OCI-LY7 (cell line): Measurements from ENCODE around the gene BUB3. TPM values are rescaled to one million over a fixed set of nuclear protein-coding genes. Genes with fewer than 3 reads are reported as not detected.

Source experiments
- BruUV-seq: library from RNA; stranded (reverse); fragments of 400-500 nt; replicated peaks from 2 replicates; lab custom pipeline; 2021; lab: Mats Ljungman, UMichigan
- CTCF ChIA-PET: fragments of 300-600 bp; sonication (Branson Sonifier 250); formaldehyde crosslinking; loops from one replicate; lab custom pipeline; 2022; ENCODE audit warnings: antibody characterized with exemption; ENCODE audit not compliant: unreplicated experiment; lab: Charles Lee
- POLR2A ChIA-PET: fragments of 300-600 bp; sonication (Branson Sonifier 250); formaldehyde crosslinking; loops from one replicate; lab custom pipeline; 2022; ENCODE audit warnings: antibody characterized with exemption; lab: Charles Lee
- DNase-seq: peaks from one replicate; pipeline ENCODE4 v3.0.0-alpha.2; 2015; ENCODE audit warnings: low spot score
- H2AFZ ChIP-seq: fragments of 200-600 bp; sonication (generic), shearing (Covaris generic); 2 replicates; pipeline ENCODE4 v1.6.1; 2014; ENCODE audit warnings: mild to moderate bottlenecking, antibody characterized with exemption, low read length, moderate library complexity
- H3K27ac ChIP-seq: fragments of 200-600 bp; sonication (generic); 2 replicates; pipeline ENCODE4 v1.5.1; 2014; ENCODE audit warnings: mixed run types, low read depth, mild to moderate bottlenecking, moderate library complexity, low read length, inconsistent platforms; ENCODE audit not compliant: poor library complexity, severe bottlenecking
- H3K36me3 ChIP-seq: fragments of 200-600 bp; sonication (generic); 2 replicates; pipeline ENCODE4 v1.6.1; 2014; ENCODE audit warnings: mild to moderate bottlenecking, antibody characterized with exemption, low read length, moderate library complexity, mixed read lengths; ENCODE audit not compliant: insufficient read depth
- H3K4me1 ChIP-seq: fragments of 200-600 bp; sonication (generic); 2 replicates; pipeline ENCODE4 v1.5.1; 2014; ENCODE audit warnings: mild to moderate bottlenecking, low read length; ENCODE audit not compliant: insufficient read depth, poor library complexity, severe bottlenecking
- H3K4me2 ChIP-seq: fragments of 200-600 bp; sonication (generic); 2 replicates; pipeline ENCODE4 v1.6.1; 2014; ENCODE audit warnings: mild to moderate bottlenecking, low read length
- H3K4me3 ChIP-seq: fragments of 200-600 bp; sonication (generic); 2 replicates; pipeline ENCODE4 v1.5.1; 2014; ENCODE audit warnings: mild to moderate bottlenecking, low read depth, low read length; ENCODE audit not compliant: poor library complexity, severe bottlenecking
- H3K79me2 ChIP-seq: fragments of 200-600 bp; sonication (generic); 2 replicates; pipeline ENCODE4 v1.6.1; 2016; ENCODE audit warnings: low read depth, mild to moderate bottlenecking, low read length, moderate library complexity, mixed read lengths; ENCODE audit not compliant: insufficient read depth
- H3K9me2 ChIP-seq: fragments of 200-600 bp; sonication (generic); 2 replicates; pipeline ENCODE4 v1.6.1; 2016; ENCODE audit warnings: mild to moderate bottlenecking, low read length, mixed read lengths; ENCODE audit not compliant: insufficient read depth
- H3K9me3 ChIP-seq: fragments of 200-600 bp; sonication (generic); 2 replicates; pipeline ENCODE4 v1.6.1; 2014; ENCODE audit warnings: mild to moderate bottlenecking, mixed run types, low read length, mixed read lengths
- H4K20me1 ChIP-seq: fragments of 200-600 bp; sonication (generic); 2 replicates; pipeline ENCODE4 v1.6.1; 2014; ENCODE audit warnings: mild to moderate bottlenecking, antibody characterized with exemption, low read length, moderate library complexity, mixed read lengths; ENCODE audit not compliant: insufficient read depth
- EZH2phosphoT487 ChIP-seq: fragments of 200-600 bp; sonication (generic); IDR thresholded peaks from 2 replicates; pipeline ENCODE4 v1.6.1; 2018; ENCODE audit warnings: low read depth, borderline replicate concordance, mild to moderate bottlenecking, mixed run types, antibody characterized with exemption, low read length, moderate library complexity, mixed read lengths
- intact Hi-C: fragments of 100-400 bp; cut with micrococcal nuclease; formaldehyde crosslinking; loops from one replicate; pipeline ENCODE4 v1.10.0; 2022; ENCODE audit not compliant: unreplicated experiment
- total RNA-seq, 2 experiments: library from RNA; depleted of rRNA in 1 of 2; stranded (reverse); fragments of >200 nt in 1 of 2; shearing (Covaris generic) in 1 of 2; gene quantifications; 2 replicates each; pipeline ENCODE4 v1.2.3, GENCODE V29; 2014 to 2022
- TF ChIP-seq, protein P1 (sequence below): fragments of 200-600 bp; sonication (generic); conservative IDR thresholded peaks from 2 replicates; pipeline ENCODE4 v1.5.1; 2014; ENCODE audit warnings: mild to moderate bottlenecking, antibody characterized with exemption, low read length, moderate library complexity, mixed read lengths

BUB3 gene
- total RNA-seq, 2 experiments from 2014 or later = 312 to 526 TPM

DNA sequence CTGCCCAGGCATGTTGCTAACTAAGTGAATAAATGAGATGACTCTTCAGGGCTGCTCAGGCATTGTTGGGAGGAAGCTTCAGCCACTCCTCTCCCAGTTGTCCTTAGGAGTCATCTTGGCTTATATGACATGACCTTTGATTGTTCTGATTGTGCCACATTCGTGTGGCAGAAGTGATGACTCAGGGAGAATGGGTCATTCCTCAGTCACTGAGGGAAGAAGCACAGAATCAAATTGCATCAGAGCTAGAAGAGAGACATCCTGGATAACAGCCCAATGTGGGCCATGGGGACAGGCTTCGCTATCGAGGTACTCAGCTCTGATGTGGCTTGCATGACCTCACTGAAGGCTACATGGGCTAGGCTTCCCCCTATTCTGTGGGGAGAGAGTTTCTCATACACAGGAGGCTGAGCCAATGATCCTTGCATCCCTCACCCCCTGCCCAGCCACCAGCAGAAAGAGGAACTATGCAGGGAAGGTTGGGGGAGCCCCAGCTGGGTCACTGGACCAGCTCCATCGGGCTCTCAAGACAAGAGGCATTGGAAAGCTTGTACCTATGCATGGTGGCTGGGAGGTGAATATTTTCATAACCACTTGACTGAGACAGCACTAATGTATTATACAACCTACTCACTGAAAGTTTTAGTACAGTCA is 24.5 kb upstream of the BUB3 start:
- Histone ChIP-seq H3K9me3 (no peaks in the 10 kb centered on the region), H3K4me3 (no peak overlapping the region), H3K4me2 (no peak overlapping the region), H3K9me2 (no peaks in the 10 kb centered on the region), H4K20me1 (no peaks in the 10 kb centered on the region), H2AFZ (no peak overlapping the region), H3K27ac (no peak overlapping the region), H3K79me2 (no peaks in the 10 kb centered on the region), H3K4me1 (no peaks in the 10 kb centered on the region), H3K36me3 (no peaks in the 10 kb centered on the region)
- no TSS peak for BruUV-seq
- TF ChIP-seq, protein P1, sequence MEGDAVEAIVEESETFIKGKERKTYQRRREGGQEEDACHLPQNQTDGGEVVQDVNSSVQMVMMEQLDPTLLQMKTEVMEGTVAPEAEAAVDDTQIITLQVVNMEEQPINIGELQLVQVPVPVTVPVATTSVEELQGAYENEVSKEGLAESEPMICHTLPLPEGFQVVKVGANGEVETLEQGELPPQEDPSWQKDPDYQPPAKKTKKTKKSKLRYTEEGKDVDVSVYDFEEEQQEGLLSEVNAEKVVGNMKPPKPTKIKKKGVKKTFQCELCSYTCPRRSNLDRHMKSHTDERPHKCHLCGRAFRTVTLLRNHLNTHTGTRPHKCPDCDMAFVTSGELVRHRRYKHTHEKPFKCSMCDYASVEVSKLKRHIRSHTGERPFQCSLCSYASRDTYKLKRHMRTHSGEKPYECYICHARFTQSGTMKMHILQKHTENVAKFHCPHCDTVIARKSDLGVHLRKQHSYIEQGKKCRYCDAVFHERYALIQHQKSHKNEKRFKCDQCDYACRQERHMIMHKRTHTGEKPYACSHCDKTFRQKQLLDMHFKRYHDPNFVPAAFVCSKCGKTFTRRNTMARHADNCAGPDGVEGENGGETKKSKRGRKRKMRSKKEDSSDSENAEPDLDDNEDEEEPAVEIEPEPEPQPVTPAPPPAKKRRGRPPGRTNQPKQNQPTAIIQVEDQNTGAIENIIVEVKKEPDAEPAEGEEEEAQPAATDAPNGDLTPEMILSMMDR = no peak
- no peak for TF ChIP-seq EZH2phosphoT487
- POLR2A ChIA-PET = interaction anchor here (0.8 kb wide), 1 partner anchor 357 kb away, joined by 3 read pairs; no protein-coding TSS in a partner anchor
- intact Hi-C loops = loop anchor here (5.0 to 10.0 kb wide), 2 partner anchors 87 to 845 kb away; no protein-coding TSS in a partner anchor
- no peak for DNase-seq
- CTCF ChIA-PET = no interaction called here

DNA sequence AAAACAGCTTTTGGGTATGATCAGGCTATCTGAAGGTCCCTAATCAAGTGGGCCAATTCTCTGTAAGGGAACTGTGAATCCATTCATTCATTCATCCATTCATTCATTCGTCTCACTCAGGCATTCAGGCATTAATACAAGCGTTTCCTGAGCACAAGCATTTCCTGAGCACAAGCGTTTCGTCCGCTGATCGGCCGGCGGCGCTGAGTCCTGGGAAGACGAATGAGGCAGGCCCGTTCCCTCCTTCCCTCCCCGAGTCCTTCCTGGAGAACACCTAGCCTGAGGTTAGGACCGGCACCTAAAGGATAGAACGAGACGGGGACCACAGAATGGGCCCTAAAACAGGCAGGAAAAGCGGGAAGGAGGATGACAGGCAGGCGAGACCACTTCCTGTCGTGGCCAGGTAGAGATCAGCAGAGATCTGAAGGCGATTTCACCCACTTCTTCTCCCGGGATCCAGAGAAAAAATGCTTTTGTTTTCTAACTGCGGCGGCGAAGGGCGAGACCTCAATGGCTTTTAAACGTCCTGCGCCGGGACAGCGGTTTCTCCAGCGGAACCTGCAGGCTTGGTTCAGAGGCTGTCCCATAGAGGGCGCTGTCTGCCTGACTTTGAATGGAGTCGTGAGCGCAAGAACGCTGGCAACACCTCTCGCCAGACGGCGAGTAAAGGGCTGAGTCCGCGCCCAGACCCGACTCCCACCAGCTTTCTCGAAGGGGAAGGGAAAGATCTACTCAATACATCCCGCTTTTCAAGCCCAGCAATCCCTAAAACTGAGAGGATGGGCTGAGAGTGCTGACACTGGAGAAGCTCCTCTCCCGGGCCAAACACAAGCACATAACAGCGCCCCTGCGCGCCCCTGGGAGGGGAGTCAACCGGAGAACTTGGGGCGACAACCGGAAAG is 21.4 kb upstream of the BUB3 start:
- no peaks in the 10 kb centered on the region for H3K9me3 ChIP-seq
- POLR2A ChIA-PET = no interaction called here
- no peaks in the 10 kb centered on the region for H4K20me1 ChIP-seq
- no peak overlapping the region for H2AFZ ChIP-seq
- H3K79me2 ChIP-seq = no peaks in the 10 kb centered on the region
- peak; percentile 45 for DNase-seq
- no peak overlapping the region for H3K4me2 ChIP-seq
- H3K4me1 ChIP-seq = no peaks in the 10 kb centered on the region
- no peak overlapping the region for H3K27ac ChIP-seq
- H3K9me2 ChIP-seq = no peaks in the 10 kb centered on the region
- no peaks in the 10 kb centered on the region for H3K36me3 ChIP-seq
- intact Hi-C loops = loop anchor here (2.0 to 10.0 kb wide), 4 partner anchors 91 to 842 kb away; no protein-coding TSS in a partner anchor
- TF ChIP-seq EZH2phosphoT487 = no peak
- TF ChIP-seq, protein P1 = peak; percentile 84
- CTCF ChIA-PET = interaction anchor here (0.6 kb wide), 1 partner anchor 430 kb away, joined by 4 read pairs; no protein-coding TSS in a partner anchor
- no peak overlapping the region for H3K4me3 ChIP-seq
- BruUV-seq = no TSS peak
